ENCODE data around the gene HMCN2.

HMCN2 gene

GRCh38 chr9:130410443-130410842, 144.9 kb downstream of the HMCN2 start:
- no peak for DNase-seq (ENCODE audit: low read depth, low spot score)

GRCh38 chr9:130411566-130411915, 146.0 kb downstream of the HMCN2 start:
- no peak for DNase-seq (ENCODE audit: low read depth, low spot score)

- DNase-seq (ENCODE audit: low read depth, low spot score), result no peak
These were observed 148.6 kb downstream of the HMCN2 start for GRCh38 chr9:130414081-130414731.

GRCh38 chr9:130414910-130415746, 149.6 kb downstream of the HMCN2 start:
- no peak for DNase-seq (ENCODE audit: low read depth, low spot score)

- DNase-seq (ENCODE audit: low read depth, low spot score), result no peak
These were observed 152.0 kb downstream of the HMCN2 start for GRCh38 chr9:130417602-130418001.

- DNase-seq (ENCODE audit: low read depth, low spot score), result no peak
These were observed 153.2 kb downstream of the HMCN2 start for GRCh38 chr9:130418776-130419175.

- no peak for DNase-seq (ENCODE audit: low read depth, low spot score)
These were observed 154.0 kb downstream of the HMCN2 start for GRCh38 chr9:130419521-130420035.

GRCh38 chr9:130421154-130421801, 155.7 kb downstream of the HMCN2 start:
- DNase-seq (ENCODE audit: low read depth, low spot score), result no peak

GRCh38 chr9:130421802-130422276, 156.3 kb downstream of the HMCN2 start:
- no peak for DNase-seq (ENCODE audit: low read depth, low spot score)

GRCh38 chr9:130422546-130422945, 157.0 kb downstream of the HMCN2 start:
- DNase-seq (ENCODE audit: low read depth, low spot score), result no peak

- no peak for DNase-seq (ENCODE audit: low read depth, low spot score)
These were observed 157.7 kb downstream of the HMCN2 start for GRCh38 chr9:130423272-130423671.

GRCh38 chr9:130424595-130425454, 159.3 kb downstream of the HMCN2 start:
- DNase-seq (ENCODE audit: low read depth, low spot score), result no peak

- no peak for DNase-seq (ENCODE audit: low read depth, low spot score)
These were observed 160.3 kb downstream of the HMCN2 start for GRCh38 chr9:130425741-130426466.

- no peak for DNase-seq (ENCODE audit: low read depth, low spot score)
These were observed 160.9 kb downstream of the HMCN2 start for GRCh38 chr9:130426467-130426773.

- DNase-seq (ENCODE audit: low read depth, low spot score), result no peak
These were observed 161.3 kb downstream of the HMCN2 start for GRCh38 chr9:130426883-130427282.

GRCh38 chr9:130427326-130427725, 161.8 kb downstream of the HMCN2 start:
- DNase-seq (ENCODE audit: low read depth, low spot score), result no peak

GRCh38 chr9:130428086-130428665, 162.6 kb downstream of the HMCN2 start:
- no peak for DNase-seq (ENCODE audit: low read depth, low spot score)

- DNase-seq (ENCODE audit: low read depth, low spot score), result no peak
These were observed 163.8 kb downstream of the HMCN2 start for GRCh38 chr9:130429381-130429780.

- no peak for DNase-seq (ENCODE audit: low read depth, low spot score)
These were observed 164.3 kb downstream of the HMCN2 start for GRCh38 chr9:130429831-130430230.

GRCh38 chr9:130430232-130430631, 164.7 kb downstream of the HMCN2 start:
- DNase-seq (ENCODE audit: low read depth, low spot score), result no peak

Measured in astrocyte of the hippocampus (primary cell).